Esophagus squamous epithelium (tissue), 4 donors: ENCODE data around the gene ACOX2.

Experiments used
- CTCF ChIP-seq, 6 experiments: fragments of 450-650 bp in 4 of 6; fragments of 200-600 bp in 2 of 6; sonication (generic) in 2 of 6; IDR thresholded peaks; one replicate each; pipeline ENCODE4 v1.5.1; 2016 to 2019; ENCODE audit warnings: antibody characterized with exemption in 6 of 6, mild to moderate bottlenecking in 4 of 6, moderate library complexity in 4 of 6
- POLR2A ChIP-seq, 4 donors: fragments of 450-650 bp; IDR thresholded peaks; one replicate each; pipeline ENCODE4 v1.6.1; 2017; ENCODE audit warnings: antibody characterized with exemption in 4 of 4, mild to moderate bottlenecking in 4 of 4, moderate library complexity in 3 of 4

DNA sequence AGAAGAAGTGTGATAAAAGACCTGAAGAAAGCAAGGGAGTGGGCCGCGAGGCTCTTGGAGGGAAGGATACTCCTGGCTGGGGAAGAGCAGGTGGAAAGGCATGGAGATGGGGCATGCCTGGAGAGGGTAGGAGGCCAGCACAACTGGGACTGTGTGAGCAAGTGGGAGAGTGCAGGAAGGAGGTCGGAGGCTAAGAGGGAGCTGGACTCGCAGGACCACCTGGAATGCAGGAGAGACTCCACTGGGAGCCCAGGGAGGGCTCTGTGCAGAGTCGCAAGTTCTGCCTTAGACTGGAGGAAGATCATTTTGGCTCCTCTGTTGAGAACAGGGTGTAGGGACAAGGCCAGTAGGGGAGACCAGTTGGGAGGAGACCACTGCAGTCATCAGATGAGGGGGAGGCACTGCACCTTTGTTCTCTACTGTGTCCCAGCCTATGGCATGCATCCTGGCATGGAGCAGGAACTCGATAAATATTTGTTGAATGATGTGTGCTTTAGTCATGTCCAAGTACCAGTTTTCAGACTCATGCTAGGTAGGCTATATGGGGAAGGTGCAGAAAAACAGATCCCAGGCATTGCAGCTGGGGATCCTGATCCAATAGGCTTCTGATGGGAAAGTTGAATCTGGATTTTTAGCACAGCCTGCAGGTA lies 26.5 kb upstream of the ACOX2 start:
- TF ChIP-seq CTCF (IDR thresholded peaks at IDR 0.05) = no peak
- TF ChIP-seq POLR2A (IDR thresholded peaks at IDR 0.05) = no peak
